Right lobe of liver (tissue), 6 donors: Measurements from ENCODE around the gene PNCK. TPM values are rescaled to one million over a fixed set of nuclear protein-coding genes. Genes with fewer than 3 reads are reported as not detected.
A peak's percentile ranks its signal among the peaks of the same experiment; 100 is the strongest.

Source experiments
- ATAC-seq, 4 donors: fragments of 200-7000 bp; cut with Tn5 transposase; one replicate each; pipeline ENCODE4 v1.9.1; 2020; ENCODE audit warnings: mild to moderate bottlenecking in 4 of 4, moderate library complexity in 4 of 4
- DNase-seq, 3 donors: peaks; one replicate each; pipeline ENCODE4 v3.0.0-alpha.2; 2020
- H3K27ac ChIP-seq, 3 donors: fragments of 200-600 bp; one replicate each; pipeline ENCODE4 v1.8.0; 2022
- H3K27me3 ChIP-seq, 2 donors: fragments of 200-600 bp; one replicate each; pipeline ENCODE4 v1.8.0; 2022
- H3K36me3 ChIP-seq, 4 donors: fragments of 200-600 bp; sonication (generic) in 1 of 4; one replicate each; pipeline versions ENCODE4 v1.5.1 to v1.8.0; 2017 to 2022; ENCODE audit warnings: control low read depth in 1 of 4
- H3K4me1 ChIP-seq, 4 donors: fragments of 200-600 bp; sonication (generic) in 1 of 4; one replicate each; pipeline versions ENCODE4 v1.5.1 to v1.8.0; 2017 to 2022; ENCODE audit warnings: control low read depth in 1 of 4
- H3K4me3 ChIP-seq, 3 donors: fragments of 200-600 bp; one replicate each; pipeline ENCODE4 v1.8.0; 2022
- H3K9me3 ChIP-seq, 4 donors: fragments of 200-600 bp; sonication (generic) in 1 of 4; one replicate each; pipeline versions ENCODE4 v1.5.1 to v1.8.0; 2017 to 2022; ENCODE audit warnings: control low read depth in 1 of 4
- POLR2A ChIP-seq: fragments of 450-650 bp; IDR thresholded peaks from one replicate; pipeline ENCODE4 v1.6.1; 2017; ENCODE audit warnings: antibody characterized with exemption, mild to moderate bottlenecking
- whole genome bisulfite sequencing: methylation state at CpG from one replicate; pipeline ENCODE4 v1.1.6; 2018; ENCODE audit warnings: low coverage, low lambda C conversion rate; ENCODE audit not compliant: insufficient coverage; ENCODE audit errors: missing lambda C conversion rate; 5-methylcytosine and 5-hydroxymethylcytosine counted together
- intact Hi-C, 2 donors: fragments of 100-400 bp; cut with DNase I; formaldehyde crosslinking; loops; one replicate each; pipeline versions ENCODE4 v1.11.2 to v1.14.1; 2022
- total RNA-seq, 6 experiments: library from RNA; depleted of rRNA in 2 of 6; stranded (reverse); fragments of >200 nt in 2 of 6; fragmentation: NEBNext Ultra II Directional in 3 of 6; extraction: Animal tissue kit (Norgen Biotek cat#: 25700) in 3 of 6; gene quantifications; one replicate each; pipeline versions ENCODE4 v1.1.0 to v1.2.4, GENCODE V29; 2016 to 2023
- TF ChIP-seq, protein P1 (sequence below), 4 donors: fragments of 200-600 bp in 3 of 4; fragments of 450-650 bp in 1 of 4; IDR thresholded peaks; one replicate each; pipeline versions ENCODE4 v1.5.1 to v1.8.0; 2016 to 2022; ENCODE audit warnings: antibody characterized with exemption in 4 of 4, mild to moderate bottlenecking in 2 of 4
- donor health status: DM: no; HTN: yes; CAD: no.
- donor health status: DM: no; HTN: no; CAD: no.
- donor health status: DM: no; HTN: no; CAD: no.
- donor health status: DM: no; HTN: yes; CAD: no.
- donor health status: DM: no; HTN: yes; CAD: no.

PNCK gene
- total RNA-seq, 6 experiments from 2014 or later: 0.86 TPM; not detected in 5

- no peak for TF ChIP-seq POLR2A
- TF ChIP-seq, protein P1, sequence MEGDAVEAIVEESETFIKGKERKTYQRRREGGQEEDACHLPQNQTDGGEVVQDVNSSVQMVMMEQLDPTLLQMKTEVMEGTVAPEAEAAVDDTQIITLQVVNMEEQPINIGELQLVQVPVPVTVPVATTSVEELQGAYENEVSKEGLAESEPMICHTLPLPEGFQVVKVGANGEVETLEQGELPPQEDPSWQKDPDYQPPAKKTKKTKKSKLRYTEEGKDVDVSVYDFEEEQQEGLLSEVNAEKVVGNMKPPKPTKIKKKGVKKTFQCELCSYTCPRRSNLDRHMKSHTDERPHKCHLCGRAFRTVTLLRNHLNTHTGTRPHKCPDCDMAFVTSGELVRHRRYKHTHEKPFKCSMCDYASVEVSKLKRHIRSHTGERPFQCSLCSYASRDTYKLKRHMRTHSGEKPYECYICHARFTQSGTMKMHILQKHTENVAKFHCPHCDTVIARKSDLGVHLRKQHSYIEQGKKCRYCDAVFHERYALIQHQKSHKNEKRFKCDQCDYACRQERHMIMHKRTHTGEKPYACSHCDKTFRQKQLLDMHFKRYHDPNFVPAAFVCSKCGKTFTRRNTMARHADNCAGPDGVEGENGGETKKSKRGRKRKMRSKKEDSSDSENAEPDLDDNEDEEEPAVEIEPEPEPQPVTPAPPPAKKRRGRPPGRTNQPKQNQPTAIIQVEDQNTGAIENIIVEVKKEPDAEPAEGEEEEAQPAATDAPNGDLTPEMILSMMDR (IDR thresholded peaks at IDR 0.05): no peak
- ATAC-seq (peak in 1 of 4 donors; percentile 14), DNase-seq (no peak)
- WGBS: 63% methylated on average over 2 of the region's 16 CpGs
- Histone ChIP-seq H3K4me3 (no peak overlapping the region), H3K4me1 (no peaks in the 10 kb centered on the region), H3K27ac (no peak overlapping the region), H3K9me3 (no peaks in the 10 kb centered on the region), H3K27me3 (no peaks in the 10 kb centered on the region), H3K36me3 (peaks cover 0 to 4% (median under 1%) of the 10 kb centered on the region in 4 donors)
- intact Hi-C loops: no loop called here
Measured at GRCh38 chrX:153703036-153703370, 29.4 kb upstream of the PNCK start.

GRCh38 chrX:153702336-153703035, 28.9 kb upstream of the PNCK start:
- ATAC-seq: no peak
- Histone ChIP-seq H3K27me3 (no peaks in the 10 kb centered on the region), H3K36me3 (peaks cover 0 to 4% (median under 1%) of the 10 kb centered on the region in 4 donors), H3K9me3 (no peaks in the 10 kb centered on the region), H3K4me1 (no peaks in the 10 kb centered on the region), H3K27ac (no peak overlapping the region), H3K4me3 (no peak overlapping the region)
- DNase-seq: no peak
- no peak for TF ChIP-seq POLR2A
- TF ChIP-seq, protein P1 (IDR thresholded peaks at IDR 0.05): no peak
- intact Hi-C loops: no loop called here
- WGBS: 63% methylated on average over 3 of the region's 23 CpGs

DNA sequence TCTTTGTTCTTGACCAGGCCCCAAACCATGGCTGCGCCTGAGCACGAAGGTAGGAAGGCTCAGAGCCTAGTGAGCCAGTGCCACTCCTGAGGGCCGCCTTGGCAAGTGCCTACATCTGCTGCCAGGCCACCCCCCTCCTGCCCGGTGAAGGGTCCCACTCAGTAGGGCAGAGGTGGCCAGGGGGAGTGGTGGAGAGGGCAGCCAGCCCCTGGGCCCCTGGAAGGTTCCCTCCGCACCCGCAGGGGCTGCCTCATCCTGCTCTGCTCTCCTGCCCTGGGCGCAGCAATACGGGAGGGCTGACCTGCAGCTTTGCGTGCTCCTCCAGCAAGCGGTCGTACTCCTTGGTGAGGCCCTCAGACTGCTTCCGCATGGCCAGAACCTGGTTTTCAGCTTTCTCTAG, 28.1 kb upstream of the PNCK start:
- H3K27me3 ChIP-seq: no peaks in the 10 kb centered on the region
- DNase-seq (no peak), ATAC-seq (no peak)
- 94% methylated on average over 7 of the region's 12 CpGs for WGBS
- intact Hi-C loops: no loop called here
- H3K4me1 ChIP-seq: no peaks in the 10 kb centered on the region
- no peak overlapping the region for H3K27ac ChIP-seq
- H3K36me3 ChIP-seq: peaks cover 0 to 4% (median under 1%) of the 10 kb centered on the region in 4 donors
- TF ChIP-seq, protein P1 (IDR thresholded peaks at IDR 0.05): no peak
- no peak for TF ChIP-seq POLR2A
- H3K9me3 ChIP-seq: no peaks in the 10 kb centered on the region
- no peak overlapping the region for H3K4me3 ChIP-seq

DNA sequence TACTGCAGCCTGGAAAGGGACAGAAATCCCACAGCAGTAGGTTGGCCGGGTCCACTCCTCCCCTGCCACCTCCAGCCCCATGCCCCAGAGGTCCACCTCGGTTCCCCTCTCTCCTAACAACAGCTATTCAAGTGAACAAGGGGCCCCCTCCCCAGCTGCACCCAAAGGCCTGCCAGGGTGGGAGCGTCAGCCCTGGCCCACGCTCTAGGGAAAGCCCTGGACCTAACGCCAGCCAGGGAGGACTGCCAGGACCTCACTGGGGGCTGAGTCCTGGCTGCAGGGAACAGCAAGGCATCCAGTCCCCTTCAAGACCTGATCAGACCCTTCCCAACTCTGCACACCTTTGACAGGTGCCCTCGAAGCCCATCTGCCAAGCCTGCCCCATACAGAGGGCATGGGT, 27.4 kb upstream of the PNCK start:
- TF ChIP-seq, protein P1 (IDR thresholded peaks at IDR 0.05): no peak
- TF ChIP-seq POLR2A: no peak
- DNase-seq (no peak), ATAC-seq (no peak)
- Histone ChIP-seq H3K9me3 (no peaks in the 10 kb centered on the region), H3K27ac (no peak overlapping the region), H3K36me3 (peaks cover 0 to 4% (median under 1%) of the 10 kb centered on the region in 4 donors), H3K4me1 (no peaks in the 10 kb centered on the region), H3K4me3 (no peak overlapping the region), H3K27me3 (no peaks in the 10 kb centered on the region)
- WGBS: no CpG with 5 or more reads among the region's 6 CpGs
- intact Hi-C loops: no loop called here
